ENCODE data around the gene FAAP20.

Gene FAAP20

GRCh38 chr1:2239013-2239370, 44.4 kb upstream of the FAAP20 start:
- Histone ChIP-seq H3K27me3 (replicated peaks; ENCODE audit: control insufficient read depth, insufficient read depth, low read length) (no peaks in the 10 kb centered on the region), H3K36me3 (ENCODE audit: control insufficient read depth, insufficient read depth, low read length) (peaks cover 6% of the 10 kb centered on the region), H3K4me3 (replicated peaks; ENCODE audit: low read depth, low read length) (no peak overlapping the region)
- TF ChIP-seq CTCF (IDR thresholded peaks at IDR 0.05; ENCODE audit: insufficient read depth, low read length, poor library complexity, severe bottlenecking), result no peak
- no peak for DNase-seq (ENCODE audit: extremely low read depth, insufficient read length)

GRCh38 chr1:2238361-2239012, 43.9 kb upstream of the FAAP20 start:
- Histone ChIP-seq H3K27me3 (replicated peaks; ENCODE audit: control insufficient read depth, insufficient read depth, low read length) (no peaks in the 10 kb centered on the region), H3K4me3 (replicated peaks; ENCODE audit: low read depth, low read length) (no peak overlapping the region), H3K36me3 (ENCODE audit: control insufficient read depth, insufficient read depth, low read length) (peaks cover 6% of the 10 kb centered on the region)
- no peak for DNase-seq (ENCODE audit: extremely low read depth, insufficient read length)
- TF ChIP-seq CTCF (IDR thresholded peaks at IDR 0.05; ENCODE audit: insufficient read depth, low read length, poor library complexity, severe bottlenecking), result no peak

GRCh38 chr1:2237773-2238172, 43.2 kb upstream of the FAAP20 start:
- no peak overlapping the region for H3K4me3 ChIP-seq (replicated peaks; ENCODE audit: low read depth, low read length)
- H3K27me3 ChIP-seq (replicated peaks; ENCODE audit: control insufficient read depth, insufficient read depth, low read length), result no peaks in the 10 kb centered on the region
- peaks cover 6% of the 10 kb centered on the region for H3K36me3 ChIP-seq (ENCODE audit: control insufficient read depth, insufficient read depth, low read length)
- DNase-seq (ENCODE audit: extremely low read depth, insufficient read length), result no peak
- TF ChIP-seq CTCF (IDR thresholded peaks at IDR 0.05; ENCODE audit: insufficient read depth, low read length, poor library complexity, severe bottlenecking), result peak; percentile 3

- no peak for TF ChIP-seq CTCF (IDR thresholded peaks at IDR 0.05; ENCODE audit: insufficient read depth, low read length, poor library complexity, severe bottlenecking)
- H3K36me3 ChIP-seq (ENCODE audit: control insufficient read depth, insufficient read depth, low read length), result peaks cover 6% of the 10 kb centered on the region
- H3K27me3 ChIP-seq (replicated peaks; ENCODE audit: control insufficient read depth, insufficient read depth, low read length), result no peaks in the 10 kb centered on the region
- no peak for DNase-seq (ENCODE audit: extremely low read depth, insufficient read length)
- no peak overlapping the region for H3K4me3 ChIP-seq (replicated peaks; ENCODE audit: low read depth, low read length)
These were observed 42.4 kb upstream of the FAAP20 start for GRCh38 chr1:2236695-2237677.

GRCh38 chr1:2235300-2235998, 40.9 kb upstream of the FAAP20 start:
- Histone ChIP-seq H3K36me3 (ENCODE audit: control insufficient read depth, insufficient read depth, low read length) (no peaks in the 10 kb centered on the region; the same call in 1 of the 2 replicates), H3K27me3 (replicated peaks; ENCODE audit: control insufficient read depth, insufficient read depth, low read length) (no peaks in the 10 kb centered on the region), H3K4me3 (replicated peaks; ENCODE audit: low read depth, low read length) (no peak overlapping the region)
- no peak for TF ChIP-seq CTCF (IDR thresholded peaks at IDR 0.05; ENCODE audit: insufficient read depth, low read length, poor library complexity, severe bottlenecking)
- no peak for DNase-seq (ENCODE audit: extremely low read depth, insufficient read length)

Data from GM06990 (cell line).